Measurements from ENCODE around the gene SORCS2.

- TF ChIP-seq EZH2 (IDR thresholded peaks at IDR 0.05) (no peak), POLR2AphosphoS5 (IDR thresholded peaks at IDR 0.05; ENCODE audit: borderline replicate concordance, low read depth, low read length) (no peak), FOXP2 (optimal IDR thresholded peaks at IDR 0.05; ENCODE audit: control extremely low read depth, extremely low read length, insufficient read depth) (no peak)
Observed at GRCh38 chr4:7357323-7357722, 165.0 kb downstream of the SORCS2 start.

Data from SK-N-MC (cell line).